ENCODE results near the gene NKX6-2. TPM values are rescaled to one million over a fixed set of nuclear protein-coding genes. Genes with fewer than 3 reads are reported as not detected.
A peak's percentile ranks its signal among the peaks of the same experiment; 100 is the strongest.

The NKX6-2 gene
- total RNA-seq, 3 donors from 2014 or later: not detected

GRCh38 chr10:132761395-132762060 is 24.4 kb downstream of the NKX6-2 start:
- Histone ChIP-seq H3K4me1 (ENCODE audit: low read depth) (peaks cover 4% of the 10 kb centered on the region), H3K36me3 (ENCODE audit: low read depth) (no peaks in the 10 kb centered on the region), H3K9me3 (no peaks in the 10 kb centered on the region), H3K4me3 (no peak overlapping the region)
- ATAC-seq (no peak), DNase-seq (no peak)
- intact Hi-C loops (cut with DNase I, micrococcal nuclease): no loop called here
- TF ChIP-seq, protein P1, sequence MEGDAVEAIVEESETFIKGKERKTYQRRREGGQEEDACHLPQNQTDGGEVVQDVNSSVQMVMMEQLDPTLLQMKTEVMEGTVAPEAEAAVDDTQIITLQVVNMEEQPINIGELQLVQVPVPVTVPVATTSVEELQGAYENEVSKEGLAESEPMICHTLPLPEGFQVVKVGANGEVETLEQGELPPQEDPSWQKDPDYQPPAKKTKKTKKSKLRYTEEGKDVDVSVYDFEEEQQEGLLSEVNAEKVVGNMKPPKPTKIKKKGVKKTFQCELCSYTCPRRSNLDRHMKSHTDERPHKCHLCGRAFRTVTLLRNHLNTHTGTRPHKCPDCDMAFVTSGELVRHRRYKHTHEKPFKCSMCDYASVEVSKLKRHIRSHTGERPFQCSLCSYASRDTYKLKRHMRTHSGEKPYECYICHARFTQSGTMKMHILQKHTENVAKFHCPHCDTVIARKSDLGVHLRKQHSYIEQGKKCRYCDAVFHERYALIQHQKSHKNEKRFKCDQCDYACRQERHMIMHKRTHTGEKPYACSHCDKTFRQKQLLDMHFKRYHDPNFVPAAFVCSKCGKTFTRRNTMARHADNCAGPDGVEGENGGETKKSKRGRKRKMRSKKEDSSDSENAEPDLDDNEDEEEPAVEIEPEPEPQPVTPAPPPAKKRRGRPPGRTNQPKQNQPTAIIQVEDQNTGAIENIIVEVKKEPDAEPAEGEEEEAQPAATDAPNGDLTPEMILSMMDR (IDR thresholded peaks at IDR 0.05): no peak

GRCh38 chr10:132758865-132759264 is 27.1 kb downstream of the NKX6-2 start:
- H3K9me3 ChIP-seq: no peaks in the 10 kb centered on the region
- ATAC-seq (peak; percentile 60), DNase-seq (peak in 1 of 3 donors; percentile 26)
- H3K4me1 ChIP-seq (ENCODE audit: low read depth): peaks cover 4% of the 10 kb centered on the region
- H3K4me3 ChIP-seq: no peak overlapping the region
- TF ChIP-seq, protein P1 (IDR thresholded peaks at IDR 0.05): no peak
- intact Hi-C loops (cut with DNase I, micrococcal nuclease): no loop called here
- H3K36me3 ChIP-seq (ENCODE audit: low read depth): no peaks in the 10 kb centered on the region

DNA sequence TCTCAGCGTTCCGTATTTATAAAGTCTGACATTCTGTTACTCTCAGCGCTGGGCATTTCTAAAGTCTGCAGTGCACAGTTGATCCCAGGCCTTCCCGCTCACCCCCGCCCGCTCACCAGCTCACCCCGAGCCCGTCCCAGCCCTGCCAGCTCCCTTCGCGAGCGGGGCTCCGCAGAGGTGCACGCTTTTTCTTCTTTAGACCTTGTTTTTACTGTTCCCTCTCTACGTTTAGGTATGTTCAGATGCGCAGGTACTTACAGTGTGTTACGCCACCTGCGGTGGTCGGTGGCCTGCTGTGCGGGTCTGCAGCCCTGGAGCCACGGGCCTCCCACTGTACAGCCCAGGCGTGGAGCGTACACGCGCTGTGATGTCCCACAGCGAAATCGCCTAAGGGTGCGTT is 28.8 kb downstream of the NKX6-2 start:
- H3K9me3 ChIP-seq: no peaks in the 10 kb centered on the region
- intact Hi-C loops (cut with DNase I, micrococcal nuclease): no loop called here
- H3K36me3 ChIP-seq (ENCODE audit: low read depth): no peaks in the 10 kb centered on the region
- no peak overlapping the region for H3K4me3 ChIP-seq
- ATAC-seq (no peak), DNase-seq (no peak)
- peaks cover 9% of the 10 kb centered on the region for H3K4me1 ChIP-seq (ENCODE audit: low read depth)
- TF ChIP-seq, protein P1 (IDR thresholded peaks at IDR 0.05): no peak

DNA sequence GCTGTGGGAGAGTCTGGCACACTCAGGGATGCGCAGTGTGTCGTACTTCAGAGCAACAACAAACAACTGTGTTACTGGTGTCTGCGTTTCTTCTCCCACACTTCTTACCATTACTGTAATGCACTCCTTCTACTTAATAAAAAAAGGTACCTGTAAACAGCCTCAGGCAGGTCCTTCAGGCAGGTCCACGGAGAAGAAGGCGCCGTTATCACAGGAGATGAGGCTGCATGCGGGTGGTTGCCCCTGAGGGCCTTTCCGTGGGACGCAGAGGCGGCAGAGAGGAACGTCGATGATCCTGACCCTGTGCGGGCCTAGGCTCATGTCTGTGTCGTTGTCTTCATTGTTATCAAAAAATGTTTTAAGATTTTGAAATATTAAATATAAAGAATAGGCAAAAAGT is 29.4 kb downstream of the NKX6-2 start:
- Histone ChIP-seq H3K4me1 (ENCODE audit: low read depth) (peaks cover 9% of the 10 kb centered on the region), H3K4me3 (no peak overlapping the region), H3K36me3 (ENCODE audit: low read depth) (no peaks in the 10 kb centered on the region), H3K9me3 (no peaks in the 10 kb centered on the region)
- no peak for DNase-seq
- no peak for ATAC-seq
- intact Hi-C loops (cut with DNase I, micrococcal nuclease): no loop called here
- TF ChIP-seq, protein P1 (IDR thresholded peaks at IDR 0.05): no peak

- Histone ChIP-seq H3K4me3 (no peak overlapping the region), H3K4me1 (ENCODE audit: low read depth) (peaks cover 9% of the 10 kb centered on the region), H3K9me3 (no peaks in the 10 kb centered on the region), H3K36me3 (ENCODE audit: low read depth) (no peaks in the 10 kb centered on the region)
- TF ChIP-seq, protein P1 (IDR thresholded peaks at IDR 0.05): no peak
- DNase-seq (no peak), ATAC-seq (no peak)
- intact Hi-C loops (cut with DNase I, micrococcal nuclease): no loop called here
These were observed 30.7 kb downstream of the NKX6-2 start for GRCh38 chr10:132755166-132755711.

All from mucosa of descending colon (tissue), 3 donors.